PFSK-1 (cell line): Measurements from ENCODE around the gene NLGN2.

Source experiments
- POLR2AphosphoS5 ChIP-seq: IDR thresholded peaks from 2 replicates; pipeline ENCODE4 v1.6.1; 2012; ENCODE audit warnings: low read depth, mild to moderate bottlenecking, control low read depth, low read length, moderate library complexity
- REST ChIP-seq, 2 experiments: IDR thresholded peaks; 2 replicates each; pipeline versions ENCODE4 v1.6.1 to v1.8.0; 2011 to 2012; ENCODE audit warnings: low read depth in 2 of 2, low read length in 2 of 2, control low read depth in 1 of 2, inconsistent platforms in 1 of 2, mild to moderate bottlenecking in 1 of 2, moderate library complexity in 1 of 2; ENCODE audit not compliant: insufficient read depth in 1 of 2
- SIN3A ChIP-seq: IDR thresholded peaks from 2 replicates; pipeline ENCODE4 v1.6.1; 2012; ENCODE audit warnings: mild to moderate bottlenecking, low read length, moderate library complexity, borderline replicate concordance; ENCODE audit not compliant: insufficient read depth

GRCh38 chr17:7414837-7415236, 7.2 kb downstream of the NLGN2 start:
- TF ChIP-seq REST (IDR thresholded peaks at IDR 0.05; ENCODE audit: insufficient read depth in 1 of 2, low read depth in 2 of 2, low read length in 2 of 2) (no peak), POLR2AphosphoS5 (no peak), SIN3A (no peak)
